Measurements from ENCODE around the gene CD40. TPM values are rescaled to one million over a fixed set of nuclear protein-coding genes. Genes with fewer than 3 reads are reported as not detected.

Gene CD40
- total and polyA plus RNA-seq, 2 of the 4 experiments (the other 2 are of a cell fraction): 0.36 to 0.92 TPM

DNA sequence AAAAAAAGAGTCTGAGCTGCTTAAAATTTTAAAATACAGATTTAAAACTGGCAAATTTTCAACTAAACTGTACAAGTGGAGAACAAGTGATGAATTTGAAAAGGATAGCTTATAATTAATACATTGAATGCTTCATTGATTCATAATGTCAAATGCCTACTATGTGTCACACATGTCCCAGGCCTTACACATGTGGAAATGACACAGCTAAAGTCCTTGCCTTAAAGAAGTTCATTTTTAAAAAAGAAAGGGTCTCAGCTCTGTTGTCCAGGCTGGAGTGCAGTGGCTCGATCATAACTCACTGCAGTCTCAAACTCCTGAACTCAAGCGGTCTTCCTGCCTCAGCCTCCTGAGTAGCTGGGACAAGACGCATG lies 33.3 kb upstream of the CD40 start:
- no peak overlapping the region for H2BK120ac ChIP-seq (ENCODE audit: low read depth, low read length)
- H3K79me1 ChIP-seq (ENCODE audit: low read depth in 1 of 2, low read length in 2 of 2): peaks cover 17 to 55% of the 10 kb centered on the region in 2 experiments
- no peak overlapping the region for H2BK20ac ChIP-seq (ENCODE audit: low read depth, low read length)
- ChIA-PET POLR2A (ENCODE audit: unreplicated experiment) (no interaction called here), CTCF (no interaction called here)
- 82% methylated on average over 3 of the region's 3 CpGs; no CpG with 5 or more reads in 1 of the 2 experiments for WGBS, 2 experiments (ENCODE audit: extremely low coverage in 2 of 2, insufficient read length in 1 of 2)
- no peak overlapping the region for H4K5ac ChIP-seq (ENCODE audit: low read depth, low read length)
- DNase-seq: no peak
- in situ Hi-C loops (cut with MboI; ENCODE audit: low sequenced_read_pairs) (no loop called here), intact Hi-C loops (cut with micrococcal nuclease) (loop anchor here (2.0 to 10.0 kb wide), 4 partner anchors 14 to 310 kb away; partner anchors contain the start of gene ZNF335), dilution Hi-C loops (cut with HindIII; ENCODE audit: low sequenced_read_pairs, unreplicated experiment) (no loop called here)
- H4K20me1 ChIP-seq (ENCODE audit: insufficient read depth, low read length): peaks cover 76% of the 10 kb centered on the region
- no peak overlapping the region for H2BK5ac ChIP-seq (ENCODE audit: low read depth, low read length, poor library complexity, severe bottlenecking)
- H3K4me1 ChIP-seq (ENCODE audit: control insufficient read depth, insufficient read depth, low read length): peaks cover 7% of the 10 kb centered on the region
- no peak overlapping the region for H3K4me3 ChIP-seq (ENCODE audit: insufficient read depth, low read depth, low read length)
- H3K18ac ChIP-seq (ENCODE audit: low read depth, low read length): no peak overlapping the region
- H3K14ac ChIP-seq (replicated peaks; ENCODE audit: low read depth, low read length): no peak overlapping the region
- H3K4me2 ChIP-seq (ENCODE audit: low read depth, low read length): no peak overlapping the region
- H3K27ac ChIP-seq (ENCODE audit: insufficient read depth, low read length): no peak overlapping the region
- no peak overlapping the region for H3K56ac ChIP-seq (ENCODE audit: extremely low read depth, insufficient read depth, low read length)
- no peak overlapping the region for H2AK5ac ChIP-seq (ENCODE audit: low read depth, low read length)
- no peak overlapping the region for H4K91ac ChIP-seq (ENCODE audit: insufficient read depth, low read depth, low read length)
- no peak overlapping the region for H2BK15ac ChIP-seq (ENCODE audit: low read depth, low read length)
- ATAC-seq (ENCODE audit: low read depth): no peak
- H3K9me3 ChIP-seq (ENCODE audit: control insufficient read depth, insufficient read depth, low read length): no peaks in the 10 kb centered on the region
- H3K36me3 ChIP-seq (ENCODE audit: control insufficient read depth, insufficient read depth, low read length): no peaks in the 10 kb centered on the region
- no peak overlapping the region for H3K4ac ChIP-seq (ENCODE audit: low read depth, low read length)
- BruUV-seq (replicated peaks): no TSS peak
- H3K9ac ChIP-seq (ENCODE audit: low read depth, low read length): no peak overlapping the region
- peaks cover 10% of the 10 kb centered on the region; the same call in 1 of the 2 replicates for H3K9me1 ChIP-seq (ENCODE audit: insufficient read depth, low read length)
- H4K8ac ChIP-seq (ENCODE audit: low read depth in 2 of 2, low read length in 2 of 2): no peak overlapping the region
- no peak for TF ChIP-seq RFX5 (IDR thresholded peaks at IDR 0.05; ENCODE audit: low read depth, low read length)
- TF ChIP-seq CEBPB (IDR thresholded peaks at IDR 0.05; ENCODE audit: low read depth, low read length): no peak
- no peak for TF ChIP-seq FOS (IDR thresholded peaks at IDR 0.05; ENCODE audit: low read depth, low read length)
- no peak for TF ChIP-seq SMC3 (IDR thresholded peaks at IDR 0.05; ENCODE audit: low read depth, low read length)
- TF ChIP-seq RCOR1 (IDR thresholded peaks at IDR 0.05; ENCODE audit: insufficient replicate concordance, low read length): no peak
- TF ChIP-seq, protein P1, sequence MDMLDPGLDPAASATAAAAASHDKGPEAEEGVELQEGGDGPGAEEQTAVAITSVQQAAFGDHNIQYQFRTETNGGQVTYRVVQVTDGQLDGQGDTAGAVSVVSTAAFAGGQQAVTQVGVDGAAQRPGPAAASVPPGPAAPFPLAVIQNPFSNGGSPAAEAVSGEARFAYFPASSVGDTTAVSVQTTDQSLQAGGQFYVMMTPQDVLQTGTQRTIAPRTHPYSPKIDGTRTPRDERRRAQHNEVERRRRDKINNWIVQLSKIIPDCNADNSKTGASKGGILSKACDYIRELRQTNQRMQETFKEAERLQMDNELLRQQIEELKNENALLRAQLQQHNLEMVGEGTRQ (IDR thresholded peaks at IDR 0.05; ENCODE audit: low read depth, low read length): no peak
- no peak for TF ChIP-seq BHLHE40 (IDR thresholded peaks at IDR 0.05; ENCODE audit: low read depth, low read length)
- no peak for TF ChIP-seq NFE2L2 (IDR thresholded peaks at IDR 0.05; ENCODE audit: low read depth, low read length)
- TF ChIP-seq, protein P2, sequence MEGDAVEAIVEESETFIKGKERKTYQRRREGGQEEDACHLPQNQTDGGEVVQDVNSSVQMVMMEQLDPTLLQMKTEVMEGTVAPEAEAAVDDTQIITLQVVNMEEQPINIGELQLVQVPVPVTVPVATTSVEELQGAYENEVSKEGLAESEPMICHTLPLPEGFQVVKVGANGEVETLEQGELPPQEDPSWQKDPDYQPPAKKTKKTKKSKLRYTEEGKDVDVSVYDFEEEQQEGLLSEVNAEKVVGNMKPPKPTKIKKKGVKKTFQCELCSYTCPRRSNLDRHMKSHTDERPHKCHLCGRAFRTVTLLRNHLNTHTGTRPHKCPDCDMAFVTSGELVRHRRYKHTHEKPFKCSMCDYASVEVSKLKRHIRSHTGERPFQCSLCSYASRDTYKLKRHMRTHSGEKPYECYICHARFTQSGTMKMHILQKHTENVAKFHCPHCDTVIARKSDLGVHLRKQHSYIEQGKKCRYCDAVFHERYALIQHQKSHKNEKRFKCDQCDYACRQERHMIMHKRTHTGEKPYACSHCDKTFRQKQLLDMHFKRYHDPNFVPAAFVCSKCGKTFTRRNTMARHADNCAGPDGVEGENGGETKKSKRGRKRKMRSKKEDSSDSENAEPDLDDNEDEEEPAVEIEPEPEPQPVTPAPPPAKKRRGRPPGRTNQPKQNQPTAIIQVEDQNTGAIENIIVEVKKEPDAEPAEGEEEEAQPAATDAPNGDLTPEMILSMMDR (conservative IDR thresholded peaks at IDR 0.05; ENCODE audit: low read depth, low read length): no peak
- TF ChIP-seq MXI1 (IDR thresholded peaks at IDR 0.05; ENCODE audit: borderline replicate concordance, low read depth, low read length): no peak
- no peak for TF ChIP-seq MAZ (IDR thresholded peaks at IDR 0.05; ENCODE audit: borderline replicate concordance, low read depth, low read length)
- TF ChIP-seq POLR2A (IDR thresholded peaks at IDR 0.05; ENCODE audit: low read depth, low read length): no peak
- TF ChIP-seq, protein P3, sequence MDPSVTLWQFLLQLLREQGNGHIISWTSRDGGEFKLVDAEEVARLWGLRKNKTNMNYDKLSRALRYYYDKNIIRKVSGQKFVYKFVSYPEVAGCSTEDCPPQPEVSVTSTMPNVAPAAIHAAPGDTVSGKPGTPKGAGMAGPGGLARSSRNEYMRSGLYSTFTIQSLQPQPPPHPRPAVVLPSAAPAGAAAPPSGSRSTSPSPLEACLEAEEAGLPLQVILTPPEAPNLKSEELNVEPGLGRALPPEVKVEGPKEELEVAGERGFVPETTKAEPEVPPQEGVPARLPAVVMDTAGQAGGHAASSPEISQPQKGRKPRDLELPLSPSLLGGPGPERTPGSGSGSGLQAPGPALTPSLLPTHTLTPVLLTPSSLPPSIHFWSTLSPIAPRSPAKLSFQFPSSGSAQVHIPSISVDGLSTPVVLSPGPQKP (IDR thresholded peaks at IDR 0.05; ENCODE audit: borderline replicate concordance, low read depth, low read length): no peak
- no peak for TF ChIP-seq RAD21 (IDR thresholded peaks at IDR 0.05; ENCODE audit: low read length)
- TF ChIP-seq MAFK (IDR thresholded peaks at IDR 0.05; ENCODE audit: low read depth, low read length): no peak
- no peak for TF ChIP-seq CHD1 (IDR thresholded peaks at IDR 0.05; ENCODE audit: low read depth, low read length)
- no peak overlapping the region for H2AFZ ChIP-seq (replicated peaks; ENCODE audit: low read length, poor library complexity)
- H3K27me3 ChIP-seq (ENCODE audit: control insufficient read depth, insufficient read depth, low read length): no peaks in the 10 kb centered on the region
- no peak overlapping the region for H2AK9ac ChIP-seq (replicated peaks; ENCODE audit: low read depth, low read length, poor library complexity)
- no peak overlapping the region for H3K23ac ChIP-seq (ENCODE audit: low read depth, low read length)

All from IMR-90 (cell line).